ENCODE measurements around the gene ACOXL. TPM values are rescaled to one million over a fixed set of nuclear protein-coding genes. Genes with fewer than 3 reads are reported as not detected.
A peak's percentile ranks its signal among the peaks of the same experiment; 100 is the strongest.

ACOXL gene
- polyA plus RNA-seq, 3 donors, result 0.35 TPM; not detected in 2

DNA sequence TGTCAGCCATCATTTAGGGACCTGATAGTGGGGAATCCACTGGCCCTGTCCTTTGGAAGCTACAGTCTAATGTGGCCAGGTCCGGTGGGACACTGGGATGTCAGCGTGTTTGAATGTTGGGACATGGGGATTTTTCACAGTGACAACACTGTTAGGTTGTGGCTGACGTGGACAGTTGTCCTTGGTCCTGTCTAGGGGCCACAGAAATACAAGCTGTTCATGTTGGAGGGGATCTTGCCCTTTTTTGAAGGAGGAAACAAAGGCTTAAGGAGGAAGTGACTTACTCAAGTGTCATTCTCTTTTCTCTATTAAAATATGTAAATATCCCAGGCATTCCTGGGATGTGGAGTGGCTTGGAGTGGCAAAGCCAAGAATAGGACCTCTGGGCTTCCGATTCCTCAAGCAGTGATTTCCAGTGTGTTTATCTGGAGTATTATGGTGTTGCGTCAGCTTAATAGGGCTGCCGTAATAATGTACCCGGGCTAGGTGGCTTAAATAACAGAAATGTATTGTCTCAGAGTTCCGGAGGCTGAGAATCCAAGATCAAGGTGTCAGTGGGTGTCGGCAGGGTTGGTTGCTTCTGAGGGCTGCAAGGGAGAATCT, 8.5 kb downstream of the ACOXL start:
- Mint-ChIP-seq H3K27me3 (ENCODE audit: low read depth in 3 of 3) (peaks cover 11 to 24% (median 12%) of the 10 kb centered on the region in 3 donors), H3K9me3 (peaks cover 0 to 8% (median 5%) of the 10 kb centered on the region in 7 donors), H3K36me3 (no peaks in the 10 kb centered on the region), H3K4me1 (no peaks in the 10 kb centered on the region), H3K27ac (no peak overlapping the region), H3K4me3 (no peak overlapping the region)
- Histone ChIP-seq H3K36me3 (replicated peaks in 1 of 2; ENCODE audit: control insufficient read depth in 1 of 2, insufficient read depth in 2 of 2, low read length in 2 of 2) (no peaks in the 10 kb centered on the region), H3K4me1 (ENCODE audit: control insufficient read depth in 1 of 2, insufficient read depth in 2 of 2, low read length in 2 of 2) (no peaks in the 10 kb centered on the region), H3K27ac (ENCODE audit: low read depth in 1 of 2, low read length in 2 of 2) (no peak overlapping the region), H3K4me3 (replicated peaks in 1 of 3; ENCODE audit: low read depth in 2 of 3, low read length in 3 of 3) (no peak overlapping the region), H3K4me2 (replicated peaks; ENCODE audit: extremely low read depth, low read length, poor library complexity, severe bottlenecking) (no peak overlapping the region), H3K9me3 (replicated peaks in 1 of 2; ENCODE audit: control insufficient read depth in 1 of 2, insufficient read depth in 1 of 2, low read length in 2 of 2) (no peaks in the 10 kb centered on the region), H3K9ac (ENCODE audit: insufficient read depth, low read length, poor library complexity, severe bottlenecking) (no peak overlapping the region), H3K27me3 (ENCODE audit: control insufficient read depth in 2 of 2, insufficient read depth in 2 of 2, low read length in 2 of 2) (peaks cover 0 to 1% of the 10 kb centered on the region in 2 donors), H2AFZ (ENCODE audit: insufficient read depth, low read depth, low read length, poor library complexity, severe bottlenecking) (no peak overlapping the region), H4K20me1 (ENCODE audit: insufficient read depth, low read length) (no peaks in the 10 kb centered on the region), H3K79me2 (ENCODE audit: insufficient read depth, low read length) (no peaks in the 10 kb centered on the region)
- 83% methylated on average over 7 of the region's 9 CpGs for WGBS (ENCODE audit: insufficient coverage)
- DNase-seq, result no peak
- intact Hi-C loops (cut with micrococcal nuclease), result no loop called here
- TF ChIP-seq CTCF (IDR thresholded peaks at IDR 0.05), result no peak

DNA sequence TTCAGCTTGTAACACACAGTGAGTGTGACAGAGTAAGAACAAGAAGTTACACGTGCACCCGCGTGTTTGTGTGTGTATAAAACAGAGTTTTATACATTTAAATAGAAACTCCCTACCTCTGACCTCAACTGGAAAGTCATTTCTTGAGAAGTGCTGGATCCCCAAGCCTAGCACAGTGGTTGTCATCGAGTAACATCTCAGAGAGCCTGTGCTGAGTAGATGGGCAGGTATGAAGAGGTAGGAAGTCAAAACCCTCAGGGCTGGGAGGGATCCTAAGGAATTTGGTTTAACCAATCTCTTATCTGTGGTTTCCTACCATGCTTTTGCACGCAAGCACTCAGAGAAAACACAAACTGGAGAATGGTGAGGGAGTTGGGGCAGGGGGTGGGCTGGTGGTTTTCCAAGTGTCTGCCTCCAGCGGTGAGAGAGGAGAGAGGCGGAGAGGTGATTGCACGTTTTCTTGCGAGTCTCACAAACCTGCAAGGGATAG, 9.2 kb downstream of the ACOXL start:
- Histone ChIP-seq H3K79me2 (ENCODE audit: insufficient read depth, low read length) (no peaks in the 10 kb centered on the region), H2AFZ (ENCODE audit: insufficient read depth, low read depth, low read length, poor library complexity, severe bottlenecking) (no peak overlapping the region), H4K20me1 (ENCODE audit: insufficient read depth, low read length) (no peaks in the 10 kb centered on the region), H3K36me3 (replicated peaks in 1 of 2; ENCODE audit: control insufficient read depth in 1 of 2, insufficient read depth in 2 of 2, low read length in 2 of 2) (no peaks in the 10 kb centered on the region), H3K4me2 (replicated peaks; ENCODE audit: extremely low read depth, low read length, poor library complexity, severe bottlenecking) (no peak overlapping the region), H3K9ac (ENCODE audit: insufficient read depth, low read length, poor library complexity, severe bottlenecking) (no peak overlapping the region), H3K9me3 (replicated peaks in 1 of 2; ENCODE audit: control insufficient read depth in 1 of 2, insufficient read depth in 1 of 2, low read length in 2 of 2) (no peaks in the 10 kb centered on the region), H3K4me1 (ENCODE audit: control insufficient read depth in 1 of 2, insufficient read depth in 2 of 2, low read length in 2 of 2) (no peaks in the 10 kb centered on the region), H3K4me3 (replicated peaks in 1 of 3; ENCODE audit: low read depth in 2 of 3, low read length in 3 of 3) (no peak overlapping the region), H3K27ac (ENCODE audit: low read depth in 1 of 2, low read length in 2 of 2) (no peak overlapping the region), H3K27me3 (ENCODE audit: control insufficient read depth in 2 of 2, insufficient read depth in 2 of 2, low read length in 2 of 2) (no peaks in the 10 kb centered on the region)
- DNase-seq, result no peak
- WGBS (ENCODE audit: insufficient coverage), result 100% methylated on average over 1 of the region's 9 CpGs
- intact Hi-C loops (cut with micrococcal nuclease), result no loop called here
- Mint-ChIP-seq H3K9me3 (peaks cover 0 to 8% (median 5%) of the 10 kb centered on the region in 7 donors), H3K27ac (peak overlapping the region in 1 of 7 donors; percentile 20), H3K27me3 (ENCODE audit: low read depth in 3 of 3) (peaks cover 8 to 23% (median 12%) of the 10 kb centered on the region in 3 donors), H3K36me3 (no peaks in the 10 kb centered on the region), H3K4me3 (no peak overlapping the region), H3K4me1 (no peaks in the 10 kb centered on the region)
- TF ChIP-seq CTCF (IDR thresholded peaks at IDR 0.05), result no peak
